Measurements from ENCODE around the gene KRTAP2-4. TPM values are rescaled to one million over a fixed set of nuclear protein-coding genes. Genes with fewer than 3 reads are reported as not detected.
"Not testable (repeated sequence)": the region's sequence is repeated elsewhere in the genome, so short reads cannot be mapped to it uniquely, and the experiment has no call there.

The KRTAP2-4 gene
- total RNA-seq, 1 donor from 2014 or later, result not detected

GRCh38 chr17:41067281-41067680 lies 1.6 kb upstream of the KRTAP2-4 start:
- no peaks in the 10 kb centered on the region for H3K9me3 Mint-ChIP-seq
- no peak for TF ChIP-seq CTCF (conservative IDR thresholded peaks at IDR 0.05)
- H3K4me1 Mint-ChIP-seq (ENCODE audit: unreplicated experiment), result peaks cover 9% of the 10 kb centered on the region
- H3K27ac Mint-ChIP-seq, result peak overlapping the region; percentile 14
- no peaks in the 10 kb centered on the region for H3K27me3 Mint-ChIP-seq
- no peak overlapping the region for H3K4me3 Mint-ChIP-seq
- DNase-seq (ENCODE audit: extremely low spot score, unreplicated experiment), result no peak
- no peaks in the 10 kb centered on the region for H3K36me3 Mint-ChIP-seq

GRCh38 chr17:41065016-41065689 lies 526 bp downstream of the KRTAP2-4 start:
- H3K27ac Mint-ChIP-seq; H3K9me3 Mint-ChIP-seq; H3K4me3 Mint-ChIP-seq; DNase-seq (ENCODE audit: extremely low spot score, unreplicated experiment); H3K36me3 Mint-ChIP-seq; H3K27me3 Mint-ChIP-seq: not testable (repeated sequence)
- H3K4me1 Mint-ChIP-seq (ENCODE audit: unreplicated experiment), result peaks cover 21% of the 10 kb centered on the region

GRCh38 chr17:41064301-41064700 lies 1.4 kb downstream of the KRTAP2-4 start:
- no peak overlapping the region for H3K4me3 Mint-ChIP-seq
- no peaks in the 10 kb centered on the region for H3K36me3 Mint-ChIP-seq
- no peak for DNase-seq (ENCODE audit: extremely low spot score, unreplicated experiment)
- no peak for TF ChIP-seq CTCF (conservative IDR thresholded peaks at IDR 0.05)
- no peaks in the 10 kb centered on the region for H3K27me3 Mint-ChIP-seq
- peaks cover 26% of the 10 kb centered on the region for H3K4me1 Mint-ChIP-seq (ENCODE audit: unreplicated experiment)
- no peak overlapping the region for H3K27ac Mint-ChIP-seq
- peaks cover 5% of the 10 kb centered on the region for H3K9me3 Mint-ChIP-seq

GRCh38 chr17:41063449-41063848 lies 2.2 kb downstream of the KRTAP2-4 start:
- Mint-ChIP-seq H3K27me3 (no peaks in the 10 kb centered on the region), H3K4me3 (no peak overlapping the region), H3K36me3 (no peaks in the 10 kb centered on the region), H3K27ac (no peak overlapping the region), H3K9me3 (peaks cover 5% of the 10 kb centered on the region), H3K4me1 (ENCODE audit: unreplicated experiment) (peaks cover 27% of the 10 kb centered on the region)
- no peak for TF ChIP-seq CTCF (conservative IDR thresholded peaks at IDR 0.05)
- DNase-seq (ENCODE audit: extremely low spot score, unreplicated experiment), result no peak

- peaks cover 20% of the 10 kb centered on the region for H3K4me1 Mint-ChIP-seq (ENCODE audit: unreplicated experiment)
- H3K27ac Mint-ChIP-seq, result no peak overlapping the region
- no peaks in the 10 kb centered on the region for H3K27me3 Mint-ChIP-seq
- H3K4me3 Mint-ChIP-seq, result no peak overlapping the region
- H3K36me3 Mint-ChIP-seq, result no peaks in the 10 kb centered on the region
- TF ChIP-seq CTCF (conservative IDR thresholded peaks at IDR 0.05), result no peak
- no peak for DNase-seq (ENCODE audit: extremely low spot score, unreplicated experiment)
- peaks cover 10% of the 10 kb centered on the region for H3K9me3 Mint-ChIP-seq
Measured at GRCh38 chr17:41061964-41062363, 3.7 kb downstream of the KRTAP2-4 start.

GRCh38 chr17:41060052-41060604 lies 5.6 kb downstream of the KRTAP2-4 start, which contains the start of gene KRTAP2-3:
KRTAP2-3 (minus strand) TSS chr17:41060114; CDS start chr17:41060050, 64 bp downstream.
- no peaks in the 10 kb centered on the region for H3K27me3 Mint-ChIP-seq
- DNase-seq (ENCODE audit: extremely low spot score, unreplicated experiment), result no peak
- no peaks in the 10 kb centered on the region for H3K36me3 Mint-ChIP-seq
- no peak for TF ChIP-seq CTCF (conservative IDR thresholded peaks at IDR 0.05)
- H3K4me1 Mint-ChIP-seq (ENCODE audit: unreplicated experiment), result peaks cover 18% of the 10 kb centered on the region
- H3K4me3 Mint-ChIP-seq, result no peak within 1 kb of the TSS
- H3K9me3 Mint-ChIP-seq, result peaks cover 10% of the 10 kb centered on the region
- H3K27ac Mint-ChIP-seq, result peak within 1 kb of the TSS; percentile 53

GRCh38 chr17:41059276-41060051 lies 6.2 kb downstream of the KRTAP2-4 start:
- H3K27me3 Mint-ChIP-seq; H3K27ac Mint-ChIP-seq; H3K36me3 Mint-ChIP-seq; H3K4me3 Mint-ChIP-seq; DNase-seq (ENCODE audit: extremely low spot score, unreplicated experiment); H3K9me3 Mint-ChIP-seq: not testable (repeated sequence)
- peaks cover 18% of the 10 kb centered on the region for H3K4me1 Mint-ChIP-seq (ENCODE audit: unreplicated experiment)
